ENCODE data around the gene CA5A. TPM values are rescaled to one million over a fixed set of nuclear protein-coding genes. Genes with fewer than 3 reads are reported as not detected.
A peak's percentile ranks its signal among the peaks of the same experiment; 100 is the strongest.

CA5A gene
- total and polyA plus RNA-seq, 2 of the 13 experiments (the other 11 are each of a cell fraction or from before 2014, with no cell fraction given) = 66.8 to 106 TPM

DNA sequence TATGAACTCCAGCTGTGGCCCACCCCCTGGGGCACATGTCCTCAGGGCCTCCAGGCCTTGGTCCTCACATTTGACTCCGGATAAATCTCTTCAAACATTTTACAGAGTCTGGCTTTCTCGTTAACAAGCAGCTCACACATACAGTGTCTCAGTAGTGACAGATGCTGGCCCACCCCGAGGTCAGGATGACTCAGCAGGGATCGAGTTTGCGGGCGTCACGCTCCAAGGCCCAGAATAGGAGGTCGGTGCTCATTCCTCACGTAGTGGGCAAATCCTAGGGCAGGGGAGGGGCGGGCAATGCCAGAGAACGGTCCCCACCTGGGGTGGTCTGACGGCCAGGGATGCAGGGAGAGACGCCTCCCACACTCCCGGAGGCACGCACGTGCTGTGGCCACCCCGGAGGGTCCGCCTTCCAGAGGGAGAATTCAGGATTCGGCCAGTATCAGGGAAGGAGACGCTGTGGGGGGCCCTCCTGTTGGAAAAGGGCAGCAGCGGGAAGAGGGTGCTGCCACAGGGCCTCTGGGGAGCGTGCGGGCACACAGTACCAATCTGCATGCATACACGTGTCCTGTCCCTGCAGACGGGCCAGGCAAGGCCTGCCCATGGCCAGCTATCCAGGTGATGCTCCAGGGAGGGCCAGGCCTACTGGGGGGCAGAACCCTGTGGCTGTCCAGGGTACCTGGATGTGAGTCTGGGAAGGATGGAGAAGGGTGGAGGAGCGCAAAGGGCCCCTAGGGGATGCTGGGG lies 75.6 kb downstream of the CA5A start (continued):
- TF ChIP-seq, protein P1, sequence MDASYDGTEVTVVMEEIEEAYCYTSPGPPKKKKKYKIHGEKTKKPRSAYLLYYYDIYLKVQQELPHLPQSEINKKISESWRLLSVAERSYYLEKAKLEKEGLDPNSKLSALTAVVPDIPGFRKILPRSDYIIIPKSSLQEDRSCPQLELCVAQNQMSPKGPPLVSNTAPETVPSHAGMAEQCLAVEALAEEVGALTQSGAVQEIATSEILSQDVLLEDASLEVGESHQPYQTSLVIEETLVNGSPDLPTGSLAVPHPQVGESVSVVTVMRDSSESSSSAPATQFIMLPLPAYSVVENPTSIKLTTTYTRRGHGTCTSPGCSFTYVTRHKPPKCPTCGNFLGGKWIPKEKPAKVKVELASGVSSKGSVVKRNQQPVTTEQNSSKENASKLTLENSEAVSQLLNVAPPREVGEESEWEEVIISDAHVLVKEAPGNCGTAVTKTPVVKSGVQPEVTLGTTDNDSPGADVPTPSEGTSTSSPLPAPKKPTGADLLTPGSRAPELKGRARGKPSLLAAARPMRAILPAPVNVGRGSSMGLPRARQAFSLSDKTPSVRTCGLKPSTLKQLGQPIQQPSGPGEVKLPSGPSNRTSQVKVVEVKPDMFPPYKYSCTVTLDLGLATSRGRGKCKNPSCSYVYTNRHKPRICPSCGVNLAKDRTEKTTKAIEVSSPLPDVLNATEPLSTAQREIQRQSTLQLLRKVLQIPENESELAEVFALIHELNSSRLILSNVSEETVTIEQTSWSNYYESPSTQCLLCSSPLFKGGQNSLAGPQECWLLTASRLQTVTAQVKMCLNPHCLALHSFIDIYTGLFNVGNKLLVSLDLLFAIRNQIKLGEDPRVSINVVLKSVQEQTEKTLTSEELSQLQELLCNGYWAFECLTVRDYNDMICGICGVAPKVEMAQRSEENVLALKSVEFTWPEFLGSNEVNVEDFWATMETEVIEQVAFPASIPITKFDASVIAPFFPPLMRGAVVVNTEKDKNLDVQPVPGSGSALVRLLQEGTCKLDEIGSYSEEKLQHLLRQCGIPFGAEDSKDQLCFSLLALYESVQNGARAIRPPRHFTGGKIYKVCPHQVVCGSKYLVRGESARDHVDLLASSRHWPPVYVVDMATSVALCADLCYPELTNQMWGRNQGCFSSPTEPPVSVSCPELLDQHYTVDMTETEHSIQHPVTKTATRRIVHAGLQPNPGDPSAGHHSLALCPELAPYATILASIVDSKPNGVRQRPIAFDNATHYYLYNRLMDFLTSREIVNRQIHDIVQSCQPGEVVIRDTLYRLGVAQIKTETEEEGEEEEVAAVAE (CRISPR knock-in tag; IDR thresholded peaks at IDR 0.05; ENCODE audit: borderline replicate concordance) = 0 out of 2 replicates have a peak, but pooled peaks have one; percentile 58
- TF ChIP-seq NR2F2 (IDR thresholded peaks at IDR 0.05; ENCODE audit: borderline replicate concordance, low read depth) = 0 out of 2 replicates have a peak, but pooled peaks have one; percentile 30
- TF ChIP-seq, protein P2, sequence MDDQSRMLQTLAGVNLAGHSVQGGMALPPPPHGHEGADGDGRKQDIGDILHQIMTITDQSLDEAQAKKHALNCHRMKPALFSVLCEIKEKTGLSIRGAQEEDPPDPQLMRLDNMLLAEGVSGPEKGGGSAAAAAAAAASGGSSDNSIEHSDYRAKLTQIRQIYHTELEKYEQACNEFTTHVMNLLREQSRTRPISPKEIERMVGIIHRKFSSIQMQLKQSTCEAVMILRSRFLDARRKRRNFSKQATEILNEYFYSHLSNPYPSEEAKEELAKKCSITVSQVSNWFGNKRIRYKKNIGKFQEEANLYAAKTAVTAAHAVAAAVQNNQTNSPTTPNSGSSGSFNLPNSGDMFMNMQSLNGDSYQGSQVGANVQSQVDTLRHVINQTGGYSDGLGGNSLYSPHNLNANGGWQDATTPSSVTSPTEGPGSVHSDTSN (CRISPR knock-in tag; IDR thresholded peaks at IDR 0.05; ENCODE audit: borderline replicate concordance) = no peak
- no peak for TF ChIP-seq TBL1XR1 (IDR thresholded peaks at IDR 0.05; ENCODE audit: borderline replicate concordance, low read length, partially characterized antibody)
- no peak for TF ChIP-seq ZNF724P (CRISPR knock-in tag; IDR thresholded peaks at IDR 0.05; ENCODE audit: borderline replicate concordance)
- 0 out of 2 replicates have a peak, but pooled peaks have one; percentile 69 for TF ChIP-seq MIER3 (CRISPR knock-in tag; IDR thresholded peaks at IDR 0.05; ENCODE audit: borderline replicate concordance)
- no peak for TF ChIP-seq ZNF44 (CRISPR knock-in tag; IDR thresholded peaks at IDR 0.05)
- no peak for TF ChIP-seq ZNF367 (CRISPR knock-in tag; IDR thresholded peaks at IDR 0.05; ENCODE audit: borderline replicate concordance)
- TF ChIP-seq AGO1 (IDR thresholded peaks at IDR 0.05; ENCODE audit: low read depth, low read length, poor library complexity, severe bottlenecking) = peak; percentile 45
- peak; percentile 96 for TF ChIP-seq SAP130 (CRISPR knock-in tag; IDR thresholded peaks at IDR 0.05; ENCODE audit: low read depth)
- no peak for TF ChIP-seq FOXP1 (IDR thresholded peaks at IDR 0.05)
- peak; percentile 42; the same call in 1 of the 2 replicates for TF ChIP-seq FOXP1 (CRISPR knock-in tag; IDR thresholded peaks at IDR 0.05)
- TF ChIP-seq, protein P3, sequence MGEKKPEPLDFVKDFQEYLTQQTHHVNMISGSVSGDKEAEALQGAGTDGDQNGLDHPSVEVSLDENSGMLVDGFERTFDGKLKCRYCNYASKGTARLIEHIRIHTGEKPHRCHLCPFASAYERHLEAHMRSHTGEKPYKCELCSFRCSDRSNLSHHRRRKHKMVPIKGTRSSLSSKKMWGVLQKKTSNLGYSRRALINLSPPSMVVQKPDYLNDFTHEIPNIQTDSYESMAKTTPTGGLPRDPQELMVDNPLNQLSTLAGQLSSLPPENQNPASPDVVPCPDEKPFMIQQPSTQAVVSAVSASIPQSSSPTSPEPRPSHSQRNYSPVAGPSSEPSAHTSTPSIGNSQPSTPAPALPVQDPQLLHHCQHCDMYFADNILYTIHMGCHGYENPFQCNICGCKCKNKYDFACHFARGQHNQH (CRISPR knock-in tag; IDR thresholded peaks at IDR 0.05) = peak; percentile 57; the same call in 1 of the 2 replicates
- TF ChIP-seq, protein P4, sequence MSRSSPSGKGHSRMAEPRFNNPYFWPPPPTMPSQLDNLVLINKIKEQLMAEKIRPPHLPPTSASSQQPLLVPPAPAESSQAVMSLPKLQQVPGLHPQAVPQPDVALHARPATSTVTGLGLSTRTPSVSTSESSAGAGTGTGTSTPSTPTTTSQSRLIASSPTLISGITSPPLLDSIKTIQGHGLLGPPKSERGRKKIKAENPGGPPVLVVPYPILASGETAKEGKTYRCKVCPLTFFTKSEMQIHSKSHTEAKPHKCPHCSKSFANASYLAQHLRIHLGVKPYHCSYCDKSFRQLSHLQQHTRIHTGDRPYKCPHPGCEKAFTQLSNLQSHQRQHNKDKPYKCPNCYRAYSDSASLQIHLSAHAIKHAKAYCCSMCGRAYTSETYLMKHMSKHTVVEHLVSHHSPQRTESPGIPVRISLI (CRISPR knock-in tag; IDR thresholded peaks at IDR 0.05; ENCODE audit: borderline replicate concordance) = peak; percentile 26; the same call in 1 of the 2 replicates
- TF ChIP-seq, protein P5, sequence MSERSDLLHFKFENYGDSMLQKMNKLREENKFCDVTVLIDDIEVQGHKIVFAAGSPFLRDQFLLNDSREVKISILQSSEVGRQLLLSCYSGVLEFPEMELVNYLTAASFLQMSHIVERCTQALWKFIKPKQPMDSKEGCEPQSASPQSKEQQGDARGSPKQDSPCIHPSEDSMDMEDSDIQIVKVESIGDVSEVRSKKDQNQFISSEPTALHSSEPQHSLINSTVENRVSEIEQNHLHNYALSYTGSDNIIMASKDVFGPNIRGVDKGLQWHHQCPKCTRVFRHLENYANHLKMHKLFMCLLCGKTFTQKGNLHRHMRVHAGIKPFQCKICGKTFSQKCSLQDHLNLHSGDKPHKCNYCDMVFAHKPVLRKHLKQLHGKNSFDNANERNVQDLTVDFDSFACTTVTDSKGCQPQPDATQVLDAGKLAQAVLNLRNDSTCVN (CRISPR knock-in tag; IDR thresholded peaks at IDR 0.05; ENCODE audit: borderline replicate concordance) = peak; percentile 55; the same call in 1 of the 2 replicates
- TF ChIP-seq ZNF891 (CRISPR knock-in tag; IDR thresholded peaks at IDR 0.05) = no peak
- 0 out of 2 replicates have a peak, but pooled peaks have one; percentile 23 for TF ChIP-seq ZNF737 (CRISPR knock-in tag; IDR thresholded peaks at IDR 0.05; ENCODE audit: borderline replicate concordance)
- TF ChIP-seq ZFP41 (CRISPR knock-in tag; IDR thresholded peaks at IDR 0.05; ENCODE audit: borderline replicate concordance) = 0 out of 2 replicates have a peak, but pooled peaks have one; percentile 36
- no peak for TF ChIP-seq ZNF777 (CRISPR knock-in tag; IDR thresholded peaks at IDR 0.05)
- TF ChIP-seq RBM22 (optimal IDR thresholded peaks at IDR 0.05; ENCODE audit: low read length) = no peak
